ENCODE results near the gene STX7. TPM values are rescaled to one million over a fixed set of nuclear protein-coding genes. Genes with fewer than 3 reads are reported as not detected.

The STX7 gene
- total RNA-seq, 3 donors from 2014 or later, result 51.9 to 66.9 (median 63.2) TPM

DNA sequence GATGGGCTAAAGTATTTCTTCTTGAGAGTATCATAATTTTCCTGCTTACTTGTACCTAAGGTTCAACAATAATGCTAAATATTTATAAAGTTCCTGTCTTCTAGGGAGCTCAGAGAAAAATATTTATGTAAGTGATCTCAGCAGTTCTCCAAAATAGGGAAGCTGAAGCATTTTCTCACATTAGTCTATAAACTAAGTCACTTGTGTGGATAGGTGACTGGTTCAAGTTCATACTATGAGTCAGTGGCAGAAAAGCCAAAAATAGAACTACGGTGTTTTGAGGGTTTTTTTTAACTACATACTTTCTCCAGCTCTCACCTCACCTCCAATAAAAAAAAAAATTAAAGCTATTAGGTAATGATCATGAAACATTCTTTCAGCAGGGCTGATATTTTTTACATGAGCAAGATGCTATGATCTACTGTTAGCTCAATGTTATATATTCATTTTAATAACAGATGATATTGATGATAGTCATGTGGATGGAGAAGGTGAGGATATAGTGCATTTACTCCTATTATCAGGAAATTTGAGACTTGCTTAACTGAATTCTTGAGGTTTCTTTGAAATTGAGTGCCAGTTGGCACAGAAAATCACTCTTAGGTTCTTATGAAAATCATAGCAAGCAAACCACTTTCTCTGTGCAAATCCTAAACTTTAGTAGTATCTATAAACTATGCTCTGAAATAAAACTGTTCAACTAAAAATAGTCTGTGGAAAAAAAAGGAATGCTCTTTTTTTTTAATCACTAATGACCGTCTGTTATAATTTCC is 107.6 kb downstream of the STX7 start:
- intact Hi-C loops (cut with DNase I, micrococcal nuclease), result no loop called here
- H3K9me3 ChIP-seq, result no peaks in the 10 kb centered on the region

DNA sequence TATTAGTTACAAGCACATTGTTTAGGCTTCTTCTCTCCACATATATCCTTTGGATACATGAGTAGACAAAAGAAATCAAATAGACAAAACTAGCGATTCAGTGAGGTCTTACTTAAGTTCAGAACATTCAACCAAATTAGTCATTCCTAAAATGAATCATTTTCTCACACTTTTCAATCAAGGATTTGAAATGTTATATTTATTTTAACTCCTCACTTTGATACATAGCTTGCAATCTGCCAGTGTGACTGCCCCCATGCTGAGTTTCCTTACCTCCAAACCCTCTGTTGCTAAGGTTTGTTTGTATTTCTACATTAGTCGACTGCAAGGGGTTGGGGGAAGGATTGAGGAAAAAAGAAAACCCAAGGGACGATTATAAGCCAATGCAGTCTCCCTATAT is 108.2 kb downstream of the STX7 start:
- peaks cover 11% of the 10 kb centered on the region for H3K4me1 ChIP-seq (ENCODE audit: low read depth)

More for the DNA sequence above, 107.6 kb downstream of the STX7 start:
- Histone ChIP-seq H3K4me3 (no peak overlapping the region), H3K36me3 (ENCODE audit: low read depth) (no peaks in the 10 kb centered on the region), H3K4me1 (ENCODE audit: low read depth) (peaks cover 11% of the 10 kb centered on the region)
- ATAC-seq (no peak), DNase-seq (no peak)
- TF ChIP-seq, protein P1, sequence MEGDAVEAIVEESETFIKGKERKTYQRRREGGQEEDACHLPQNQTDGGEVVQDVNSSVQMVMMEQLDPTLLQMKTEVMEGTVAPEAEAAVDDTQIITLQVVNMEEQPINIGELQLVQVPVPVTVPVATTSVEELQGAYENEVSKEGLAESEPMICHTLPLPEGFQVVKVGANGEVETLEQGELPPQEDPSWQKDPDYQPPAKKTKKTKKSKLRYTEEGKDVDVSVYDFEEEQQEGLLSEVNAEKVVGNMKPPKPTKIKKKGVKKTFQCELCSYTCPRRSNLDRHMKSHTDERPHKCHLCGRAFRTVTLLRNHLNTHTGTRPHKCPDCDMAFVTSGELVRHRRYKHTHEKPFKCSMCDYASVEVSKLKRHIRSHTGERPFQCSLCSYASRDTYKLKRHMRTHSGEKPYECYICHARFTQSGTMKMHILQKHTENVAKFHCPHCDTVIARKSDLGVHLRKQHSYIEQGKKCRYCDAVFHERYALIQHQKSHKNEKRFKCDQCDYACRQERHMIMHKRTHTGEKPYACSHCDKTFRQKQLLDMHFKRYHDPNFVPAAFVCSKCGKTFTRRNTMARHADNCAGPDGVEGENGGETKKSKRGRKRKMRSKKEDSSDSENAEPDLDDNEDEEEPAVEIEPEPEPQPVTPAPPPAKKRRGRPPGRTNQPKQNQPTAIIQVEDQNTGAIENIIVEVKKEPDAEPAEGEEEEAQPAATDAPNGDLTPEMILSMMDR (IDR thresholded peaks at IDR 0.05), result no peak

DNA sequence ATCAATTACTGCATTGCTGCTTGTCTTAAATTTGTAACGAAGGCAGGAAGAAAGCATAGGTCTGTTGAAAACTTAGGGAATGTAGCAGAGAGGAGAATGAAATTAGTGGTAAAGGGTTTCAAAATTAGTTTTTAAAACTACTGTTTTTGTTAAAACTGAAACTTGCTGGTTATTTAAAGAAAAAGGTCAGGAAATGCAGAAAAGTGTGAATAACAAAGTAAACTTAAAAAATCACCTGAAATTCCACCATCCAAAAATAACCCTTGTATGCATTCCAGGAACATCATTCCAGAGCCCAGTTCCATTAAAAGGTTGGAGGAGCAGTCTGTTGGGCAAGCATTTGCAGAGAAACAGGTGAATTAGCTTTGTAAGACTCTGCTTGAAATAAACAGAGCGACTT is 108.6 kb downstream of the STX7 start:
- intact Hi-C loops (cut with DNase I, micrococcal nuclease), result no loop called here
- DNase-seq, result no peak
- no peak for ATAC-seq
- Histone ChIP-seq H3K4me3 (no peak overlapping the region), H3K9me3 (no peaks in the 10 kb centered on the region), H3K36me3 (ENCODE audit: low read depth) (no peaks in the 10 kb centered on the region), H3K4me1 (ENCODE audit: low read depth) (peaks cover 11% of the 10 kb centered on the region)
- TF ChIP-seq, protein P1 (IDR thresholded peaks at IDR 0.05), result no peak

More for the DNA sequence above, 108.2 kb downstream of the STX7 start:
- intact Hi-C loops (cut with DNase I, micrococcal nuclease), result no loop called here
- H3K9me3 ChIP-seq, result no peaks in the 10 kb centered on the region
- TF ChIP-seq, protein P1 (IDR thresholded peaks at IDR 0.05), result no peak
- H3K4me3 ChIP-seq, result no peak overlapping the region
- ATAC-seq, result no peak
- no peak for DNase-seq
- H3K36me3 ChIP-seq (ENCODE audit: low read depth), result no peaks in the 10 kb centered on the region

DNA sequence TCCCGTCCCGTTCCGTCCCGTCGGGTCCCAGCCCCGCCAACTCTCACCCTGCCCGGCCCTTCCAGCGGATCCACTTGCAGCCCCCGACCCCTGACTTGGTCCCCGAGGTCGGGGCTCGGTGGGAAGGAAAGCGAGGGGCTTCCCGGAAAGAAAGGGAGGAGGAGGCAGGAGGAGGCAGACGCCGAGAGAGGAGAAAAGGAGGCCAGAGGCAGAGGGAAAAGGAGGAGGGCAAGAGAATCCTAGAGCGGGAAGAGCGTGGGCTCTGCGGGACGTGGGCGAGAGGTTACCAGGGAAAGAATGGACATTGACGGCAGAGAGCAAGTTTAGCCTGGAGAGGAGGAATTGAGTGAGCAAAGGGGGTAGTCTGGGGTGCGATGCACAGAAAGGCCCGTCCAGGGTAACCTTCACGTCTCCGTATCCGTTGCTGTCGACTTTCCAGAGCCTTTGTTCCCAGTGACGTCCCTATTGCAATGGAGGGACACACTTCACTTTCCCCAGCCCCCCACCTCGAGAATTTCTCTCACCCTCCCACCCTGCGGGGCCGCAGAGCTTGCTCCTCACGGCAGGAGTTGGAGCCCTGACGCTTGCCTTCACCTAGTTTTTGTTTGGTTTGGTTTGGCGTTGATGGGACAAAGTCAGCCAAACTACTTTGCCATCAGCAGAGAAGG is 111.2 kb downstream of the STX7 start:
- DNase-seq (no peak), ATAC-seq (peak; percentile 7)
- no peaks in the 10 kb centered on the region for H3K9me3 ChIP-seq
- no peak overlapping the region for H3K4me3 ChIP-seq
- intact Hi-C loops (cut with DNase I, micrococcal nuclease), result no loop called here
- H3K4me1 ChIP-seq (ENCODE audit: low read depth), result peaks cover 11% of the 10 kb centered on the region
- TF ChIP-seq, protein P1 (IDR thresholded peaks at IDR 0.05), result no peak
- no peaks in the 10 kb centered on the region for H3K36me3 ChIP-seq (ENCODE audit: low read depth)

DNA sequence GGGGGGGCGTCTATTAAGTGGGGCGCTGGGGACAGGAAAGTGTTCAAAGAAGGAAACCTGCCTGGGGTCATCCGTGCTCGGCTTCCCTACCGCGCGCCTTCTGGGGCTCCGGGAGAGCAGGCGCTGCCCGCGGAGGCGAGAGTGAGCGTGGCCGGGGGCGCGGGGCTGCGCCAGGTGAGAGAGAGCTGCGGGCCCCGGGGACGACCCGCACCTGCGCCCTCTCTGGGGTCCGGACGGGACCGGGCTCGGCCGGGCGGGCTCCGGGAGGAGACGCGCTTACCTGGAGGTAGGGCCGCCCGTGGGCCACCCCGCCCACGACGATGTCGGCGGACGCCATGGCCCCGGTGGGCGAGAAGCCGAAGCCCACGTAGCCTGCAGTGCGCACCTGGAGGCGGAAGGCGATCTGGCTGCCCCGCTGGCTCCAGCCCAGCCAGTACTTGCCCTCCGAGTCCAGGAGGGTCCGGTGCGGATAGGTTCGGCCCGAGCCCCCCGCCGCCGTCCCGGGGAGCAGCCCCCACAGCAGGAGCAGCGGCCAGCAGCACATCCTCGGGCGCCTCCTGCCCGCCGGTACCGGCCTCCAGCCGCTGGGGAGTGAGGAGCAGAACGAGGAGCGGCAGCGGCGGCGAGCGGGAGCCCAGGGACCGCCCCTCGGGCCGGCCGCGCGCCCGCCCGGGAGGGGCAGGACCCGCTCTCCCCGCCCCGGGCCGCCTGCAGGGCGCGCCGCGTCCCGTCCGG is 111.9 kb downstream of the STX7 start, which contains the start of gene MOXD1:
Gene MOXD1 (minus strand): TSS at position 593 of the 735 bp plus-strand sequence. CDS start 49 bp downstream, at position 544.
- Histone ChIP-seq H3K9me3 (no peaks in the 10 kb centered on the region), H3K4me1 (ENCODE audit: low read depth) (peaks cover 11% of the 10 kb centered on the region), H3K4me3 (peak within 1 kb of the TSS; percentile 21), H3K36me3 (ENCODE audit: low read depth) (no peaks in the 10 kb centered on the region)
- intact Hi-C loops (cut with DNase I, micrococcal nuclease), result no loop called here
- peak; percentile 93 for ATAC-seq
- TF ChIP-seq, protein P1 (IDR thresholded peaks at IDR 0.05), result no peak
- DNase-seq, result peak; percentile 22 to 57 (median 53)
